ENCODE data around the gene ACTL10.

GRCh38 chr20:33713865-33714367, 47.2 kb downstream of the ACTL10 start:
- no peak for TF ChIP-seq RELA (CRISPR knock-in tag; IDR thresholded peaks at IDR 0.05)
- TF ChIP-seq NBN (conservative IDR thresholded peaks at IDR 0.05): no peak
- TF ChIP-seq CERS6 (CRISPR knock-in tag; IDR thresholded peaks at IDR 0.05): no peak
- no peak for TF ChIP-seq KMT2A (CRISPR knock-in tag; IDR thresholded peaks at IDR 0.05)
- TF ChIP-seq FOXK2 (IDR thresholded peaks at IDR 0.05): no peak
